HG02885 (cell line): ENCODE results near the gene DEFB132.
A peak's percentile ranks its signal among the peaks of the same experiment; 100 is the strongest.

Source experiments
- ATAC-seq: cut with Tn5 transposase; IDR thresholded peaks from one replicate; pipeline ENCODE4 v1.9.1; 2021; ENCODE audit warnings: mild to moderate bottlenecking; ENCODE audit not compliant: unreplicated experiment, poor library complexity

Gene DEFB132

GRCh38 chr20:295804-296203, 38.3 kb downstream of the DEFB132 start:
- no peak for ATAC-seq

GRCh38 chr20:297098-297924, 39.8 kb downstream of the DEFB132 start, which contains the start of gene ZCCHC3:
Gene ZCCHC3, plus strand, starts transcription at chr20:297570. Its CDS starts 17 bp downstream, at chr20:297587.
- peak; percentile 83 for ATAC-seq

GRCh38 chr20:297925-298775, 40.6 kb downstream of the DEFB132 start:
- peak; percentile 26 for ATAC-seq

GRCh38 chr20:298776-299391, 41.4 kb downstream of the DEFB132 start:
- ATAC-seq, result no peak

- no peak for ATAC-seq
Observed at GRCh38 chr20:300345-300990, 42.9 kb downstream of the DEFB132 start.

- no peak for ATAC-seq
Observed at GRCh38 chr20:301886-302848, 44.6 kb downstream of the DEFB132 start.

GRCh38 chr20:305745-306144, 48.2 kb downstream of the DEFB132 start:
- ATAC-seq, result no peak

GRCh38 chr20:308427-309038, 51.0 kb downstream of the DEFB132 start:
- no peak for ATAC-seq

GRCh38 chr20:309306-309840, 51.8 kb downstream of the DEFB132 start:
- no peak for ATAC-seq

GRCh38 chr20:309841-310644, 52.5 kb downstream of the DEFB132 start:
- peak; percentile 100 for ATAC-seq

GRCh38 chr20:310645-311044, 53.1 kb downstream of the DEFB132 start:
- no peak for ATAC-seq
